ENCODE data around the gene TDRKH. TPM values are rescaled to one million over a fixed set of nuclear protein-coding genes. Genes with fewer than 3 reads are reported as not detected.

TDRKH gene
- total RNA-seq, 4 donors from 2014 or later = 1.2 to 5.0 (median 3.6) TPM

DNA sequence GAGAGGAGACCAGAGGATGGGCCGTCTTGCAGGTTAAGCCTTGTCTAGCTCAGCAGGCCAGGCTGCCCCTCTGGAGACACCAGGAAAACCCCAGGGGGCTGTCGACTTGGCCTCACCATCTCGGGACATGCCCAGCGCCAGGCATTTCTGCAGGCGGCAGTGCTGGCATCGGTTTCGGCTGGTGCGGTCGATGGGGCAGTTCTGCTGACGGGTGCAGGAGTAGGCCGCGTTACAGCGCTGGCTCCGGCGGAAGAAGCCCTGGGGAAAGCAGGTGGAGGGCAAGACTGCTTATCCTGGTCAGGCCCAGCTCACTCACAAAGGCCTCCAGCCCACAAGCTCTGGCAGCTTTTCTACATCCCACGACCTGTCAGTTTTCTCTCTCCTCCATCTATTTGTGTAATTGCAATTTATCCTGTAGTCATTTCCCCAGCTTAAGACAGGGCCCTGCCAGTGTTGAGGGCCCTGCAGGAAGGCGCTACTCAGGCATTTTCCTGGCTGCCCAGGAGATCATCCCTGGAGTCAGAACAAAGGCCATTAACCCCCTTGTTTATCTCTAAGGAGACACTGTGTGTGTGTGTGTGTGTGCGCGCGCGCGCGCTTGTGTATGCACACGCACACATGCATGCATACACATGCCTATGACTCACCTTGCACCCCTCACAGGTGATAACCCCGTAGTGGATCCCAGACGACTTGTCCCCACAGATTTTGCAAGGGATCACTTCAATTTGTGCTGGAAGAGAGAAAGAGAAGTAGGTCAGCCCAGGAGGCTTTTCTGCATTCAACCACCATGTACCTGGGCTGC is 26.4 kb upstream of the TDRKH start:
- peaks cover 0 to 18% (median 0%) of the 10 kb centered on the region in 3 donors for H3K36me3 ChIP-seq
- peak overlapping the region in 1 of 4 donors; percentile 31 for H3K27ac ChIP-seq
- no peaks in the 10 kb centered on the region for H3K4me1 ChIP-seq
- H3K27me3 ChIP-seq = no peaks in the 10 kb centered on the region
- TF ChIP-seq, protein P1, sequence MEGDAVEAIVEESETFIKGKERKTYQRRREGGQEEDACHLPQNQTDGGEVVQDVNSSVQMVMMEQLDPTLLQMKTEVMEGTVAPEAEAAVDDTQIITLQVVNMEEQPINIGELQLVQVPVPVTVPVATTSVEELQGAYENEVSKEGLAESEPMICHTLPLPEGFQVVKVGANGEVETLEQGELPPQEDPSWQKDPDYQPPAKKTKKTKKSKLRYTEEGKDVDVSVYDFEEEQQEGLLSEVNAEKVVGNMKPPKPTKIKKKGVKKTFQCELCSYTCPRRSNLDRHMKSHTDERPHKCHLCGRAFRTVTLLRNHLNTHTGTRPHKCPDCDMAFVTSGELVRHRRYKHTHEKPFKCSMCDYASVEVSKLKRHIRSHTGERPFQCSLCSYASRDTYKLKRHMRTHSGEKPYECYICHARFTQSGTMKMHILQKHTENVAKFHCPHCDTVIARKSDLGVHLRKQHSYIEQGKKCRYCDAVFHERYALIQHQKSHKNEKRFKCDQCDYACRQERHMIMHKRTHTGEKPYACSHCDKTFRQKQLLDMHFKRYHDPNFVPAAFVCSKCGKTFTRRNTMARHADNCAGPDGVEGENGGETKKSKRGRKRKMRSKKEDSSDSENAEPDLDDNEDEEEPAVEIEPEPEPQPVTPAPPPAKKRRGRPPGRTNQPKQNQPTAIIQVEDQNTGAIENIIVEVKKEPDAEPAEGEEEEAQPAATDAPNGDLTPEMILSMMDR (IDR thresholded peaks at IDR 0.05) = no peak
- TF ChIP-seq POLR2A (IDR thresholded peaks at IDR 0.05) = no peak
- no peaks in the 10 kb centered on the region for H3K9me3 ChIP-seq
- DNase-seq = no peak
- no peak overlapping the region for H3K4me3 ChIP-seq

DNA sequence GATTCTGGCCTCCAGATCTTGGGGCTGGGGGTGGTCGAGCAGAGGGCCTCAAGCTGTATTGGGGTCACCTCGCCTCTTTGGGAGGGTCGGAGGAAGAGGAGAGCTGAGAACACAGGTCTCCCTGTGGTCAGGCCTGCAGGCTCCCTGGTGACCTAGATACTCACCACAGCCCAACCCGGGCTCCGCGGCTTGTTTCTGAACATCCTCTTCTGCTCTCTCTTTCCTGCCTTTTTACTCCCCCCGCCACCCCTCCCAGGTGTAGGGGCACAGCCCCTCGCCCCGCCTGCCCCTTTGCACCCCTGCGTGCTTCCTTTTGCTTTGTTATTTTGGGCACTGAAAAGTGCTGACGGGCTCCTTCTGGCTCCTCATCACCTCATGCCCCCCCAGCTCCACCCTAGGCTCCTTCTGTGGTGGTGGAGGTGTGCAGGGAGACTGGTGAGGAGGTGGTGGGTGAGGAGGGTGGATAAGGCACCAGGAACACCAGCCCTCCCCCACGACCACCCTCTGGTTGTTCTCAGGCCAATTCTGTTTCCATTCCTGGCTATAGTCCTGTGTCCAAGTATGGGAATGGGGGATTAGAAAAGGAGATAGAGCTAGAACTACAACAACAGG is 25.5 kb upstream of the TDRKH start:
- no peak for TF ChIP-seq POLR2A (IDR thresholded peaks at IDR 0.05)
- TF ChIP-seq, protein P1 (IDR thresholded peaks at IDR 0.05) = no peak
- no peaks in the 10 kb centered on the region for H3K4me1 ChIP-seq
- no peaks in the 10 kb centered on the region for H3K9me3 ChIP-seq
- peak overlapping the region in 1 of 4 donors; percentile 31 for H3K27ac ChIP-seq
- peak in 2 of 3 donors; percentile 52 to 79 for DNase-seq
- peaks cover 0 to 18% (median 0%) of the 10 kb centered on the region in 3 donors for H3K36me3 ChIP-seq
- no peaks in the 10 kb centered on the region for H3K27me3 ChIP-seq
- no peak overlapping the region for H3K4me3 ChIP-seq

DNA sequence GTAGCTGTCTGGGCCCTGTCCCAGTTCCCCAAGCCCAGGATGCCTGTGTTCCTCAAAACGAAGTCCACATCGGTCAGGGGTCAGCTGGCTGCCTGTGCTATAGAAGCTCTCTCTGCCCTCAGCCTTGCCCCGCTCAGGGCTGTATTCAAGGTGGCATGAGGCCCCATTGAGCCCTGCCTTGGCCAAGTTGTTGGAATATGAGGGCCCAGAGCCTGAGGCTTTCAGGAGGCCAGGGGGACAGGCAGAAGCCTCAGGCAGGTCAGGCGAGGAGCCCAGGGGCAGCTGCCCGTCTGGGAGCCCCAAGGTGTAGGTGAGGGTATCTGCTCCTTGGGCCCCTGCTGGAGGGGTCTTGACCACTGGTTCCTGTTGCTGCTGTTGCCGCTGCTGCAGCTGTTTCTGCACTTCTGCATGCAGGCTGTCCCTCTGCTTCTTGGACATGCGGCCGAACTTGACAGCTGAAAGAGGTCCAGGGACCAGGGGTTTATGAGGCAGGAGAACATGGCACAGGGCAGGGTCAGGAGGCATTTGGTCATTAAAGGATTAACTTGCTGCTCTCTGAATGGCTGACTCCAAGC is 24.8 kb upstream of the TDRKH start:
- Histone ChIP-seq H3K9me3 (no peaks in the 10 kb centered on the region), H3K27ac (no peak overlapping the region), H3K27me3 (no peaks in the 10 kb centered on the region), H3K36me3 (peaks cover 0 to 18% (median 0%) of the 10 kb centered on the region in 3 donors), H3K4me1 (no peaks in the 10 kb centered on the region), H3K4me3 (no peak overlapping the region)
- TF ChIP-seq POLR2A (IDR thresholded peaks at IDR 0.05) = no peak
- TF ChIP-seq, protein P1 (IDR thresholded peaks at IDR 0.05) = no peak
- DNase-seq = no peak

DNA sequence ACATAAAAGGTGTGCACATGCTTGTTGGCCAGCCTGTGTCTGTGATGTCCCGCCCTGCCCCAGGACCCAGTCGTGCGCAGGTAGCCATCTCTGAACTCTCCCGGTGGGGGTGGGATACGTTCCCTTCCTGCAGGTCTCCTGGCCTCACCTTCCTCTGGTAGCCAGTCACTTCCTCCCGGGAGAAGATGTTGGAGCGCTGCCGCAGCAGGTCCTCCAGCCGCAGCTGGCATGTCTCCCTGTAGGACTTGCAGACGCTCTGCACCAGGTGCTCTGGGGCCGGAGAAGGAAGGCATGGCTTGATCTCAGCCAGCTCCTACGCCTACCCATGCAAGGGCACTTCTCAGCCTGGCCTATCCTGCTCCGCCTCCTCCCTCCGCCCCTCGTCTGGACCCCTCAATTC is 24.1 kb upstream of the TDRKH start:
- TF ChIP-seq POLR2A (IDR thresholded peaks at IDR 0.05) = no peak
- TF ChIP-seq, protein P1 (IDR thresholded peaks at IDR 0.05) = no peak
- Histone ChIP-seq H3K4me1 (no peaks in the 10 kb centered on the region), H3K4me3 (no peak overlapping the region), H3K27me3 (no peaks in the 10 kb centered on the region), H3K36me3 (peaks cover 0 to 18% (median 0%) of the 10 kb centered on the region in 3 donors), H3K9me3 (no peaks in the 10 kb centered on the region), H3K27ac (no peak overlapping the region)
- no peak for DNase-seq

DNA sequence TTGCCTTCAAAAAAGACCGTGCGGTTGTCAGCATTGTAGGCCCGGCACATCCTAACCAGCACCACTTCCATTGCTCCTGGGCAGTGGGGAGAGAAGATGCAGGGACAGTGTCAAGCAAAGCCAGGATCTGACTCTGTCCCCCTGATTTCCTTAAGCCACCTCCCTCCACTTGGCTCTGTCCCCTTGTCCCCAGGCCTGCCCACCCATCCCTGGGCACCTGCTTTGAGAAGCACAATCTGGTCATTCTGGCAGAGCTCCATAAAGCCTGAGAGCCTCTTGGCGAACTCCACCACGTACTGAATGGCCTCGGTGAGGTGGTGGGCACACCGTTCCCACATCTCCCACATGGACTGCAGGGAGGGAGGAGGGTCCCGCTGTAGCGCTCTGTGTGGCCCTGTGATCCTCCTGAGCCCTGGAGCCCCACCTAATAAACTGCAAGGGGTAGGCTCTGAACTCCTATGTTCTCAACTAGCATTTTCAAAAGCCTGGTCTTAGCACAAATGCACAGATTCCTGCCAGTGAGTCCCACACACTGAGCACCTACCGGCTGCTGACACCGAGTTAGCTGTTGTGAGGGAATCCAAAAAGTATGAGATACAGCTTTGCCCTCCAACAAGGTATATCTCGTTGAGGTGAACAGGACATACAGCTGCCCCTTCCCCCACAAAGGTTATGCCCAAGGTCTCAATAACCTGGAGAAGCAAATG is 23.1 kb upstream of the TDRKH start:
- Histone ChIP-seq H3K4me3 (no peak overlapping the region), H3K4me1 (no peaks in the 10 kb centered on the region), H3K9me3 (no peaks in the 10 kb centered on the region), H3K36me3 (peaks cover 0 to 18% (median 0%) of the 10 kb centered on the region in 3 donors), H3K27ac (no peak overlapping the region), H3K27me3 (no peaks in the 10 kb centered on the region)
- TF ChIP-seq, protein P1 (IDR thresholded peaks at IDR 0.05) = no peak
- no peak for TF ChIP-seq POLR2A (IDR thresholded peaks at IDR 0.05)
- no peak for DNase-seq
